ENCODE data around the gene OR4L1.
"Not testable (repeated sequence)": the region's sequence is repeated elsewhere in the genome, so short reads cannot be mapped to it uniquely, and the experiment has no call there.

The OR4L1 gene, protein sequence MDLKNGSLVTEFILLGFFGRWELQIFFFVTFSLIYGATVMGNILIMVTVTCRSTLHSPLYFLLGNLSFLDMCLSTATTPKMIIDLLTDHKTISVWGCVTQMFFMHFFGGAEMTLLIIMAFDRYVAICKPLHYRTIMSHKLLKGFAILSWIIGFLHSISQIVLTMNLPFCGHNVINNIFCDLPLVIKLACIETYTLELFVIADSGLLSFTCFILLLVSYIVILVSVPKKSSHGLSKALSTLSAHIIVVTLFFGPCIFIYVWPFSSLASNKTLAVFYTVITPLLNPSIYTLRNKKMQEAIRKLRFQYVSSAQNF

DNA sequence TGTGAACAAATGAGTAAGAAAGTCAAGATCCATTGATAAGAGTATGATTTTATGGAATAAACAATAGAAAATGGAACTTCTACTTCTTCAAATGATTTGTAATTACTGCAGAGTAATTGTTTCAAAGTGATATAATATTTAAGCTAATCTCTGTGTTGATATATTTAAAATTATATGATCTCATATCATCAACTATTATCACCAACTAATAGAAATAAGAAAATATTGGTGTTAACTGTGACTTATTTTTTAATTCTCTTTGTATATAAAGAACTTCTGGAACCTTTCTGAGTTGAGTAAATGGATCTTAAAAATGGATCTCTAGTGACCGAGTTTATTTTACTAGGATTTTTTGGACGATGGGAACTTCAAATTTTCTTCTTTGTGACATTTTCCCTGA, at the start of gene OR4L1:
OR4L1 (plus strand) TSS at position 301 of the 400 bp plus-strand sequence; CDS start at position 301, 0 bp downstream.
- DNase-seq = no peak

- no peak for DNase-seq
These were observed 40.5 kb upstream of the OR4L1 start, which contains the start of gene OR4K14 for GRCh38 chr14:20019257-20019865. TSS of gene OR4K14 (minus strand) at chr14:20019307. CDS start at chr14:20015193, 4,114 bp downstream.

DNA sequence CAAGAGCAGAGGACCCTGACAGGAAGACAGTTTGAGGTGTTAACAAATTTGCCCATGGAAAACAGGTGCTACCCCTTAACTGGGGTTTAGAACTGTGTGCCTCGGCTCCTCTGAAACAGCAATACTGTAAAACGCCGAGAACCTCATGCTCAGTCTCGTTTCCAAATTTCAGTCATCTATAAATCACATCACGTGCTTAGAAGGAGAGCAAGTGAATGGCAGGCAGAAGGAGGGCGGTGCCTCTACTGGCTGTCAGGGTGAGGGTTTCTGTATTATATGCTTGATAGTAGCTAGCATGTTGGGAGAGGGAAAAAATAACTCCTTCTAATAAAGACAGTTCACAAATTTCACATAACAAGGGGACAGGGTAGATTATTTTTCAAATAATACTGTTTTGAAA, 28.8 kb upstream of the OR4L1 start:
- no peak for DNase-seq

DNA sequence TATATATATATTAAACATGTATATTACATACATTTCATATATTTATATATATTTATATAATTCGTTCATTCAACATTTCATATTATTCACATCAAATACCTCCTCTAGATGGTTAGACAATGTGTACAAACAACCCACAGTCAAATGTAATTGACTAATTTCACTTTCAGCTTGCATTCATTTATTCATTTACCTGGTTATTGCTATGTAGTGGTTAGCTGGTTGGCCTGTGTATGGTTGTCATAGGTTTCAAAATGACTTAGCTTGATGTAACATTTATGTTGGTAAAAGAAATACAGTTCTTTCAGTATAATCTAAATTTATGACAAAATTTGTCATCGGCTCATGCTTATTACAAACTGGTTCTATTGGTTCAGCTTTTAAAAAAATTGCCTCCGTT, 24.4 kb upstream of the OR4L1 start:
- DNase-seq = no peak

GRCh38 chr14:20035938-20036337, 23.9 kb upstream of the OR4L1 start, which contains the start of gene OR4K13:
TSS of gene OR4K13 (minus strand) at chr14:20036038. CDS start at chr14:20034758, 1,280 bp downstream.
- no peak for DNase-seq

- DNase-seq = no peak
These were observed 15.6 kb upstream of the OR4L1 start for GRCh38 chr14:20044243-20044642.

DNA sequence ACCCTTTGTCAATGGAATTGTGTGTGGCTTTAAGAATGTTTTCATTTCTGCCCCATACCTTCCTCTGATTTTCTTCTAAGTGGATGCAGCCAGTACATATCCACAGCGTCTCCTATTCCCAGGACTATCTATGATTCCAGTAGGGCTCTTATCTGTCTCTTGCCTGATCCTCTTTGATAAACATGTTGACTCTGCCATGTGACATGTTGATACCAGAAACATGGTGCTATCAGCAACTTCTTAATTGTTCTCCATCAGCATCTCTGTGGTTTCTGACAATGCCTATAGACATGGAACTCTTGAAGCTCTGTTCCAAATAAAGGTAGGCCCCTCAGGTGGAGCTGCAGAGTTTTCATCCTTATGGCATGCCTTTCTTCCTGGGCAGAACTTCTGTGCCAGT, 11.6 kb upstream of the OR4L1 start:
- no peak for DNase-seq

DNA sequence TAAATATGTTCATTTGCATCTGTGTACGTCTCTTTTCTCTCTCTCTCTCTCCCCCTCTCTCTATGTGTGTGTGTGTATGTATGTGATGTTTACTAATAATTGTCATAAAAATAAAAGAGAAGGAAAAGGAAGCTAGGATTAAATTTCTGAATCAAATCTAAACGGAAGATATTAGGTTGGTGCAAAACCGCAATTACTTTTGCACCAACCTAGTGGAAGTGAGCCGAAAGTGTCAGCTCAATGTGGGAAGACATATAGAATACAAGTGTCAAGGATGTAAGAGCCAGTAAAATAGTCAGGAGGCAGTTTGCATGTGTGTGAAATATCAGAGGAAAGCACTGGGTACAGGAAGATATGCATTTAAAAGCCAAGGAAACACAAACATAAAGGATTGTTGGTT, 32.2 kb downstream of the OR4L1 start:
- DNase-seq = no peak

DNA sequence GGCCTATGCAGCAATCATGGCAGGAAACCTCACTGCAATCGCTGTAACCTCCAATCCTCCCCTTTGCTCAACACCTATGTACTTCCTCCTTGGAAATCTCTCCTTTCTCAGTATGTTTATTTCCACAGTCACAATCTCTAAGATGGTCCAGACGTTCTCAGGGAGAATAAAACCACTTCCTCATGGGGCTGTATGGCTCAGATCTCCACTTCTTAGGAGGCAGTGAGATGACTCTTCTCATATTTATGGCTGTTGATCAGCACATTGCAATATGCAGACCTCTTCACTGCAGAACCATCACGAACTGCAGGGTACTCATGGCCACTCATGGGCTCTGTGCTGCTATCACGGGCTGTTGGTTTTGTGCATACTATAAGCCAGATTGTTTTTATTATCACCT, 33.6 kb downstream of the OR4L1 start:
- no peak for DNase-seq

GRCh38 chr14:20098926-20099770, 39.3 kb downstream of the OR4L1 start:
- not testable (repeated sequence) for DNase-seq

DNA sequence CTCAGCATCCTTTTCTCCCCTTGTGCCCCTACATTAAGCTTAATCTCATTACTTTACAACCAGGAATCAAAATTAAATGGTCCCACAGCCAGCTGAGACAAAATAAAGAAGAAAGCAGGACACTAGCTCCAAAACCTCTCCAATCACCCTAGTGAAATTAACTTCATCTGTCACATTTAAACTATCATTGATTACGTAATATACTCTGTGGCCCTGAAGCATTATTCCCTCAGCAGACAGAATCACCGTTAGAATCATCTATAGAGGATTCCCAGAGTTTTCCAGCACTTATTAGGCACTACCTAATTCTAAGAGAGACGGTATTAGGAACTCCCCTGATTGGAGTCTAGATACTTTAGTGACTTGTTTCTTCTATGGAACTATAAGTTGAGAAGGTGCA, 50.6 kb downstream of the OR4L1 start, which contains the start of gene OR4K17:
OR4K17 (plus strand) TSS at position 302 of the 400 bp plus-strand sequence. CDS start 6,761 bp downstream, outside the sequence.
- no peak for DNase-seq
